Mesodermal cell (in vitro differentiated cells): Measurements from ENCODE around the gene SLC16A8. TPM values are rescaled to one million over a fixed set of nuclear protein-coding genes. Genes with fewer than 3 reads are reported as not detected.

Experiments
- H3K27ac ChIP-seq: 2 replicates; pipeline ENCODE4 v1.7.0; 2013; ENCODE audit warnings: mild to moderate bottlenecking, low read depth, low read length, moderate library complexity; ENCODE audit not compliant: severe bottlenecking
- H3K36me3 ChIP-seq: 2 replicates; pipeline ENCODE4 v1.7.1; 2013; ENCODE audit warnings: mild to moderate bottlenecking, low read length, moderate library complexity; ENCODE audit not compliant: control insufficient read depth, insufficient read depth
- H3K4me1 ChIP-seq: one replicate; pipeline ENCODE4 v1.7.1; 2013; ENCODE audit warnings: mild to moderate bottlenecking, low read length; ENCODE audit not compliant: insufficient read depth, control insufficient read depth, poor library complexity, severe bottlenecking
- H3K4me3 ChIP-seq: 2 replicates; pipeline ENCODE4 v1.7.0; 2013; ENCODE audit warnings: low read length, control low read depth, mild to moderate bottlenecking; ENCODE audit not compliant: insufficient read depth, poor library complexity, severe bottlenecking; ENCODE audit errors: extremely low read depth
- H3K9me3 ChIP-seq: 2 replicates; pipeline ENCODE4 v1.7.1; 2013; ENCODE audit warnings: mild to moderate bottlenecking, low read length, moderate library complexity; ENCODE audit not compliant: control insufficient read depth
- WGBS, 2 experiments: methylation state at CpG; one replicate each; pipeline ENCODE4 v1.1.5; 2013; ENCODE audit warnings: missing lambda C conversion rate in 2 of 2; ENCODE audit not compliant: insufficient coverage in 2 of 2; 5-methylcytosine and 5-hydroxymethylcytosine counted together
- polyA plus RNA-seq, 2 experiments: library from polyadenylated mRNA; stranded (reverse); fragments of 50-300 nt; gene quantifications; one replicate each; pipeline ENCODE4 v1.2.3, GENCODE V29; 2013

The SLC16A8 gene
- not detected for polyA plus RNA-seq (2013, experiment 1 of 2)
- not detected for polyA plus RNA-seq (2013, experiment 2 of 2)

DNA sequence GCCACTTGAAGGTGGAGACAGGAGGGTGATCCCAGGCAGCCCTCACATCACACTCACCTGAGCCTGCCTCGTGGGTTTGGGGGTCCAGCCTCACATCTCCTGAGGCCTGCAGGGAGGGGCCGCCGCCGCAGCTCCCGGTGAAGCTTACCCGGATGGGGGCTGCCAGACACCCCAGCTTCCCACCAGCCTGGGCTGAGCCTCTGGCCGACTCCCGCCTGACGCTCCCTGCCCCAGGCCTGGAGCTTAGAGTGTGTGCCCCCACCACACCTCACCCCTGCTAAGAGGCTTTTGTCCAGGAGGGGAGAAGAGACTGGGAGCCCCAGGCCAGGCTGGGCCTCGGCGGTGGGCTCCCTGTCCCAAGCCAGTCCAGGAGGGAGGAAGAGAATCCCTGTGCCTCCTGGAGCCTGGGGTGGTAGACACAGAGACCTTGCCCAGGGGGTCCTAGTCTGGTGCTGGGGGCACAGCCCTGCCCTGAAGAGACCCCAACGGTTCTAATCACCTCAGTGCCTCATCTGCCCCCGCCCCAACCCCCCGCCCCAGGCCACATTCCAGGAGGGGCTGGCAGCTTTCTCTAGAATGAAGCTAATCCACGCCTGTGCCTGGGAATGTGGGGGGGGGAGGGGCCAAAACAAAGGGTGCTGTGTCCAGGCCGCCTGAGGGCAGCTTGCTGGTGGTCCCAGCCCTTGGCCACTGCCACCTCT lies at the start of gene SLC16A8:
SLC16A8 (minus strand) TSS at position 254 of the 701 bp plus-strand sequence. CDS start 1,311 bp downstream, outside the sequence.
- Histone ChIP-seq H3K36me3 (no peaks in the 10 kb centered on the region), H3K4me1 (peaks cover 30% of the 10 kb centered on the region), H3K27ac (no peak within 1 kb of the TSS), H3K9me3 (no peaks in the 10 kb centered on the region), H3K4me3 (no peak within 1 kb of the TSS)
- WGBS, 2 experiments = 47 to 57% methylated on average over 9 to 10 of the region's 16 CpGs

DNA sequence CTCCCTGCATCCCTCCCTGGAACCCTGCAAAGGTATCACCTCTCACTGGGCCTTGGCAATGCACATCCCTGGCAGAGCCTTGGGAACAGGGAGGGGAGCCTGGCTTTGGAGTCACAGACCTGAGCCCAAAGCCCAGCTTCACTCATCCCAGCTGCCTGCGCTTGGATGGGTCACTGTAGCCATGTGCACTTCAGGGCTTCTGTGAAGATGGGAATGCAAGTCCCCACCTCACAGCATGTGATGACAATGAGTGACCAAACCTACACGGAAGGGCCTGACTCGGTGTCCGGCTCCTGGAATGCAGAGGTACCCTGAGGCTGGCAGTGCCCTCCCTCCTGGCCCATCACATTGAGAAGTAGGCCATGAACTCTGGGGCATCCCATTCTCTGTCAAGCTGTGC lies 49.3 kb upstream of the SLC16A8 start:
- 96 to 97% methylated on average over 4 of the region's 4 CpGs for WGBS, 2 experiments

GRCh38 chr22:38132794-38133193 lies 48.8 kb upstream of the SLC16A8 start:
- H3K4me1 ChIP-seq = no peaks in the 10 kb centered on the region
- H3K9me3 ChIP-seq = no peaks in the 10 kb centered on the region
- H3K36me3 ChIP-seq = no peaks in the 10 kb centered on the region
- no peak overlapping the region for H3K27ac ChIP-seq
- H3K4me3 ChIP-seq = no peak overlapping the region
- 94 to 96% methylated on average over 23 to 25 of the region's 28 CpGs for WGBS, 2 experiments

More for the DNA sequence above, 49.3 kb upstream of the SLC16A8 start:
- Histone ChIP-seq H3K4me3 (no peak overlapping the region), H3K27ac (no peak overlapping the region), H3K36me3 (no peaks in the 10 kb centered on the region), H3K4me1 (no peaks in the 10 kb centered on the region), H3K9me3 (no peaks in the 10 kb centered on the region)

DNA sequence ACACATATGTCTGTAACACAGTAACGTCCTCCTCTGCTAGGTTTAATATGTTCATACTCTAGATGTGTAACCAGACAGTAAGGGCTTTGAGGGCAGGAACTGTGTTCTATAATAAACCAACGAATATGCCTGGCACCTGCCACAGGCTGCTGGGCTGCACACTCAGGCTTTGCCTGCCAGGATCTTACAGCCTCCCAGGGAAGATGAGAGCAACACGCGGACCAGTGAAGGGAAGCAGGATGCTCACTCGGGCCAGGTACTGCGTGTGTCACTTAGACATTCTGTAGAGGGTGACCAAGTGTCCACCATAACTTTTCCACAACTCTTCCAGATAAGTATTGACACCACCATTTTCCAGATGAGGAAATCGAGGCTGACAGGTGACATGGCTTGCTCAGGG lies 48.2 kb upstream of the SLC16A8 start:
- no peak overlapping the region for H3K27ac ChIP-seq
- WGBS, 2 experiments = 85 to 98% methylated on average over 4 of the region's 7 CpGs
- no peak overlapping the region for H3K4me3 ChIP-seq
- H3K9me3 ChIP-seq = no peaks in the 10 kb centered on the region
- no peaks in the 10 kb centered on the region for H3K4me1 ChIP-seq
- no peaks in the 10 kb centered on the region for H3K36me3 ChIP-seq

DNA sequence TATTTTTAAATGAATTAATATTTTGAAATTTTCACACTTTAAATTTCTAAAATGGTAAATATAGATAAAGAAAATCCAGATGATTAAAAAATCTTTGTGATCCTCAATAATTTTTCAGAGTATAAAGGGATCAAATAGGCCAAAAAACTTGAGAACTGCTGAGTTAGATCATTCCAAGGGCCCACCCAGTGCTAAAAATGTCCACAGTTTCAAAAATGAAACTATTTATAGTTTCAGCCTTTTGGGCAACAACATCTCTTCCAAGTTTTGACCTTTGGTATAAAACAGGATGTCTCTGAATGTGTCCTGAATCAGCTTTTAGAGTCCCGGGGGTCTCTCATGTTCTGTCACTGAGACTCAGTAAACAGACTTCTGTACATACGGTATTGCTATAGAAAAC lies 47.4 kb upstream of the SLC16A8 start:
- WGBS, 2 experiments = 96 to 98% methylated on average over 2 of the region's 2 CpGs
- Histone ChIP-seq H3K27ac (no peak overlapping the region), H3K4me1 (no peaks in the 10 kb centered on the region), H3K36me3 (no peaks in the 10 kb centered on the region), H3K9me3 (no peaks in the 10 kb centered on the region), H3K4me3 (no peak overlapping the region)

DNA sequence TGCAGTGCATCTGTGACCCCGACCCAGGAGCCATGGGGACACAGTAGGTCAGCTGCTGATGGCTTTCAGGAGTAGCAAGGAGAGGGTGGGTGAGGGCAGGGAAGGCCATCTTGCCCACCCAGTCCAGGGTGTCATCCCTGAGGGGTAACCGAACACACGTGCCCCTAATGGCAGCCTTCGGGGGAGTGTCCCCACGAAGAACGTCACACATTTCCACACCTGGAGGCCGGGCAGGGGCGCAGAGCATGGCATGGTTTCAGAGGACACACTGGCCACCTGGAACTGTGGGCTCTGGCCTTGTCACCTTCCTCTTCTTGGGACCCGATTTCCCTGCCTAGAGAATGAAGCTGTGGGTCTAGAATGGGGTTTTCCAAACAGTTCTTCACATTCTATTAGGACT lies 45.9 kb upstream of the SLC16A8 start:
- Histone ChIP-seq H3K9me3 (no peaks in the 10 kb centered on the region), H3K27ac (no peak overlapping the region), H3K36me3 (no peaks in the 10 kb centered on the region), H3K4me1 (no peaks in the 10 kb centered on the region), H3K4me3 (no peak overlapping the region)
- WGBS, 2 experiments = 92 to 97% methylated on average over 6 to 9 of the region's 9 CpGs

DNA sequence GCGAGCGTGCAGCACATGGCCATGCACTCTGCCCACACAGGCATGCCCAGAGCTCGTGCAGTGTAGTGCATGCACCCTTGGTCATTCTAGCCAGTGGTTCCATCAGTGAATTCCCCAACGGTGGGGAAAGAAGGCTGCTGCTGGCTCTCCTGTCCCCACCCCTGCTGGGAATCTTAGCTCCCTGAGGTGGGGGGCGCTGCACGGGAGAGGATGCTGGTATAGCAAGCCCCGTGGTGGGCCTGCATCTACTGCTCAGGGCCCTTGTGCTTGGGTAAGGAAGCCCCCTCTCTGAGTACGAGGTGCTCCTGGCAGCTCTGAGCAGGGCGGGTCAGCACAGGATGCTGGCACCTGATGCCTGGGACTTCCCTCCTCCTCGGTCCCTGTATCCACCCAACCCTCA lies 45.0 kb upstream of the SLC16A8 start:
- Histone ChIP-seq H3K4me3 (no peak overlapping the region), H3K9me3 (no peaks in the 10 kb centered on the region), H3K36me3 (no peaks in the 10 kb centered on the region), H3K4me1 (peaks cover 3% of the 10 kb centered on the region), H3K27ac (no peak overlapping the region)
- 90 to 94% methylated on average over 7 to 10 of the region's 10 CpGs for WGBS, 2 experiments

GRCh38 chr22:38127869-38128268 lies 43.9 kb upstream of the SLC16A8 start:
- Histone ChIP-seq H3K4me3 (no peak overlapping the region), H3K27ac (no peak overlapping the region), H3K9me3 (no peaks in the 10 kb centered on the region), H3K36me3 (no peaks in the 10 kb centered on the region), H3K4me1 (peaks cover 3% of the 10 kb centered on the region)
- 94 to 95% methylated on average over 5 to 9 of the region's 9 CpGs for WGBS, 2 experiments

DNA sequence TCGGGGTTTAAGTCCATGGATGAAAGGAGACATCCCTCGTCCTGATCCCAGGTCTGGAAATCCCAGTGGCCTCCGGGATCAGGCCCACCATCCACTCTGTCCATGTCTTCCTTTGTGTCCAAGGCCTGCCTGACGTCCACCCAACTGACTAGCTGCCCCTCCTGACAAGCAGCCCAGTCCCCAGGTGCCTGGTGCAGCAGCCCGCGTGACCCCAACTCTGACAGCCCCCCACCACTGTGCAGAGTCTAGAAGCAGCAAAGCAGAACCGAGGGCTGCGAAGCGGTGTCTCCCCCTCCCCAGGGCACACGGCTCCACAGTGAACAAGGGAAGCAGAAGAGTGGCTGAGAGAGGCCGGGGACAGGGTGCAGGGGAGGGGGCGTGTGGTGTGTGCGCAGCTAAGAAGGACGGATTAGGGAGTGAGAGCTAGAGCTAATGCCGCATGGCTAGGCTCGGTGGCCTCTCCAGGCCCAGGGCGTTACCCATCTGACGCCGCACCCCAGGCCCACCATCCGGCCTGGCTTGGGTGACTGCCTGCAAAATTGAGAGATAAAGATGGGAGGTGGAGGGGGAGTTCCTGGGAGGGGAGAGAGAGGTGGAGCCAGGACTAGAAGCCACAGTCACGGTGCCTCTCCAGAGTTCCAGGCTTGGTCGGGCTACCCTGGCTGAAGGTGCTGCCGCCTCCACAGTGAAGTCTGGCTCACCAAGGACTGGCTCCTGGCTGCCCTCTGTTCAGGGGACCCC lies 43.1 kb upstream of the SLC16A8 start:
- H3K27ac ChIP-seq = no peak overlapping the region
- peaks cover 3% of the 10 kb centered on the region for H3K4me1 ChIP-seq
- no peaks in the 10 kb centered on the region for H3K9me3 ChIP-seq
- 84 to 85% methylated on average over 18 to 19 of the region's 23 CpGs for WGBS, 2 experiments
- no peak overlapping the region for H3K4me3 ChIP-seq
- H3K36me3 ChIP-seq = no peaks in the 10 kb centered on the region

DNA sequence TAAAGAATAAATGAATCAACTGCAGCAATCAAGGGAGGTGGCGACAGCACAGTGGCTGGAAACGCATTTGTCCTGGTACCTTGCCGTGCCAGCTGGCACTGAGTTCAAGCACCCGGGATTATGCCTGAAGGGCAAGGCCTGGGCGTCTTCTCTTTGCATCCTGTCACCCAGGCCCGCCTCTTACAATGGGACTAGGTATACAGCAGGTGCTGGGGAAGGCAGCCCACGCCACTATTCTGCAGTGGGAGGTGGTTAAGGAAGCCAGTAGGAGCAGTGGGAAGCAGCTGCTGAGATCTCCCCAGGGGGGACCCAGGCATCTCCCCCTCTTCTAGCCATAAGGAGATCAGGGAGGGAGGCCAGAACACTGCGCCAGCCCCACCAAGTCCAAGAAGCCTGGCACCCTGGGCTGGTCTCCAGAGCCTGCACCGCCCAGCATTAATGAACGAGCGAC lies 41.8 kb upstream of the SLC16A8 start:
- H3K9me3 ChIP-seq = no peaks in the 10 kb centered on the region
- 92 to 97% methylated on average over 9 to 10 of the region's 11 CpGs for WGBS, 2 experiments
- no peaks in the 10 kb centered on the region for H3K36me3 ChIP-seq
- peaks cover 3% of the 10 kb centered on the region for H3K4me1 ChIP-seq
- H3K27ac ChIP-seq = no peak overlapping the region
- no peak overlapping the region for H3K4me3 ChIP-seq
